Caco-2 (cell line): ENCODE data around the gene ANKRD34B. TPM values are rescaled to one million over a fixed set of nuclear protein-coding genes. Genes with fewer than 3 reads are reported as not detected.
A peak's percentile ranks its signal among the peaks of the same experiment; 100 is the strongest.

ENCODE experiments used
- BruUV-seq: library from RNA; stranded (reverse); fragments of 400-500 nt; replicated peaks from 2 replicates; lab custom pipeline; 2021; lab: Mats Ljungman, UMichigan
- CTCF ChIA-PET: fragments of 300-600 bp; sonication (Branson Sonifier 250); formaldehyde crosslinking; loops from one replicate; lab custom pipeline; 2022; ENCODE audit warnings: antibody characterized with exemption; lab: Charles Lee
- POLR2A ChIA-PET: fragments of 300-600 bp; sonication (Branson Sonifier 250); formaldehyde crosslinking; loops from one replicate; lab custom pipeline; 2022; ENCODE audit warnings: antibody characterized with exemption; lab: Charles Lee
- DNase-seq, 2 experiments: peaks; one replicate each; pipeline versions ENCODE4 v3.0.0 to v3.0.0-alpha.2; 2020 to 2022
- H3K27me3 ChIP-seq: replicated peaks from 2 replicates; pipeline ENCODE4 v1.6.0; 2011; ENCODE audit warnings: low read length; ENCODE audit not compliant: control insufficient read depth, insufficient read depth
- H3K36me3 ChIP-seq: 2 replicates; pipeline ENCODE4 v1.5.1; 2011; ENCODE audit warnings: low read length; ENCODE audit not compliant: control insufficient read depth, insufficient read depth
- H3K4me1 ChIP-seq: fragments of 250-450 bp; sonication (Bioruptor Pico); 2 replicates; pipeline ENCODE4 v1.5.1; 2020; ENCODE audit warnings: mild to moderate bottlenecking
- H3K4me3 ChIP-seq: 2 replicates; pipeline ENCODE4 v1.5.1; 2011; ENCODE audit warnings: low read depth, mild to moderate bottlenecking, control low read depth, low read length
- H3K9me3 ChIP-seq: fragments of 250-450 bp; sonication (Bioruptor Pico); 2 replicates; pipeline ENCODE4 v1.5.1; 2020; ENCODE audit warnings: mild to moderate bottlenecking, moderate library complexity
- H3K27ac Mint-ChIP-seq: one replicate; pipeline ENCODE4 v1.8.0; 2022; ENCODE audit warnings: mixed read lengths; ENCODE audit not compliant: unreplicated experiment
- H3K27me3 Mint-ChIP-seq: one replicate; pipeline ENCODE4 v1.8.0; 2022; ENCODE audit warnings: mixed read lengths; ENCODE audit not compliant: insufficient read depth, unreplicated experiment
- H3K36me3 Mint-ChIP-seq: one replicate; pipeline ENCODE4 v1.8.0; 2022; ENCODE audit warnings: mild to moderate bottlenecking, mixed read lengths; ENCODE audit not compliant: insufficient read depth, unreplicated experiment
- H3K4me1 Mint-ChIP-seq: one replicate; pipeline ENCODE4 v1.8.0; 2022; ENCODE audit warnings: low read depth, mixed read lengths; ENCODE audit not compliant: unreplicated experiment
- H3K4me3 Mint-ChIP-seq: one replicate; pipeline ENCODE4 v1.8.0; 2022; ENCODE audit warnings: mild to moderate bottlenecking, moderate library complexity, mixed read lengths; ENCODE audit not compliant: unreplicated experiment
- H3K9me3 Mint-ChIP-seq: one replicate; pipeline ENCODE4 v1.8.0; 2022; ENCODE audit warnings: mixed read lengths; ENCODE audit not compliant: unreplicated experiment
- CTCF ChIP-seq, 2 experiments: fragments of 200-600 bp in 1 of 2; IDR thresholded peaks; 1 replicate in 1 of 2; 2 replicates in 1 of 2; pipeline versions ENCODE4 v1.5.1 to v1.8.0; 2011 to 2022; ENCODE audit warnings: antibody characterized with exemption in 1 of 2, control low read depth in 1 of 2, inconsistent platforms in 1 of 2, low read depth in 1 of 2, low read length in 1 of 2, mild to moderate bottlenecking in 1 of 2, moderate library complexity in 1 of 2; ENCODE audit not compliant: insufficient read depth in 1 of 2, severe bottlenecking in 1 of 2, unreplicated experiment in 1 of 2
- intact Hi-C: fragments of 100-400 bp; cut with micrococcal nuclease; formaldehyde crosslinking; loops from one replicate; pipeline ENCODE4 v1.10.0; 2022; ENCODE audit not compliant: unreplicated experiment
- total RNA-seq: library from RNA; stranded (reverse); gene quantifications from 2 replicates; pipeline ENCODE4 v1.2.3, GENCODE V29; 2022

The ANKRD34B gene
- total RNA-seq, 1 experiment from 2014 or later, result 0.07 TPM

GRCh38 chr5:80573062-80573461 is 3.0 kb upstream of the ANKRD34B start:
- H3K4me3 ChIP-seq, result no peak overlapping the region
- Mint-ChIP-seq H3K36me3 (no peaks in the 10 kb centered on the region), H3K27ac (no peak overlapping the region), H3K27me3 (peaks cover 22% of the 10 kb centered on the region), H3K4me1 (no peaks in the 10 kb centered on the region), H3K4me3 (no peak overlapping the region), H3K9me3 (no peaks in the 10 kb centered on the region)
- no peaks in the 10 kb centered on the region for H3K36me3 ChIP-seq
- POLR2A ChIA-PET, result no interaction called here
- H3K27me3 ChIP-seq, result peaks cover 2% of the 10 kb centered on the region
- H3K4me1 ChIP-seq, result 0 out of 2 replicates have a peak, but pooled peaks cover 6% of the 10 kb centered on the region
- TF ChIP-seq CTCF (IDR thresholded peaks at IDR 0.05; ENCODE audit: insufficient read depth in 1 of 2, low read depth in 1 of 2, low read length in 1 of 2, severe bottlenecking in 1 of 2, unreplicated experiment in 1 of 2), result no peak
- no peak for DNase-seq
- CTCF ChIA-PET, result no interaction called here
- H3K9me3 ChIP-seq, result 0 out of 2 replicates have a peak, but pooled peaks cover 3% of the 10 kb centered on the region
- intact Hi-C loops, result no loop called here
- BruUV-seq, result no TSS peak

GRCh38 chr5:80569086-80569960 is 757 bp downstream of the ANKRD34B start:
- Mint-ChIP-seq H3K27ac (no peak overlapping the region), H3K4me1 (no peaks in the 10 kb centered on the region), H3K4me3 (peak overlapping the region; percentile 70), H3K36me3 (no peaks in the 10 kb centered on the region), H3K27me3 (peaks cover 29% of the 10 kb centered on the region), H3K9me3 (no peaks in the 10 kb centered on the region)
- Histone ChIP-seq H3K9me3 (0 out of 2 replicates have a peak, but pooled peaks cover 3% of the 10 kb centered on the region), H3K4me3 (peak overlapping the region; percentile 39), H3K36me3 (no peaks in the 10 kb centered on the region), H3K27me3 (peaks cover 2% of the 10 kb centered on the region), H3K4me1 (0 out of 2 replicates have a peak, but pooled peaks cover 6% of the 10 kb centered on the region)
- DNase-seq, result peak in 1 of 2 experiments; percentile 26
- ChIA-PET CTCF (interaction anchor here (0.9 kb wide), 1 partner anchor 88 kb away, joined by 3 read pairs; no protein-coding TSS in a partner anchor), POLR2A (no interaction called here)
- no peak for TF ChIP-seq CTCF (IDR thresholded peaks at IDR 0.05; ENCODE audit: insufficient read depth in 1 of 2, low read depth in 1 of 2, low read length in 1 of 2, severe bottlenecking in 1 of 2, unreplicated experiment in 1 of 2)
- intact Hi-C loops, result loop anchor here (10.0 kb wide), 1 partner anchor 85 kb away; the partner anchor contains the start of gene FAM151B
- no TSS peak for BruUV-seq

GRCh38 chr5:80568251-80568650 is 1.8 kb downstream of the ANKRD34B start:
- BruUV-seq, result no TSS peak
- no peak for DNase-seq
- no peaks in the 10 kb centered on the region for H3K9me3 Mint-ChIP-seq
- Histone ChIP-seq H3K36me3 (no peaks in the 10 kb centered on the region), H3K4me3 (no peak overlapping the region), H3K27me3 (peaks cover 2% of the 10 kb centered on the region), H3K9me3 (0 out of 2 replicates have a peak, but pooled peaks cover 3% of the 10 kb centered on the region), H3K4me1 (0 out of 2 replicates have a peak, but pooled peaks cover 6% of the 10 kb centered on the region)
- intact Hi-C loops, result loop anchor here (10.0 kb wide), 1 partner anchor 83 kb away; the partner anchor contains the start of gene FAM151B
- no peaks in the 10 kb centered on the region for H3K4me1 Mint-ChIP-seq
- POLR2A ChIA-PET, result no interaction called here
- H3K4me3 Mint-ChIP-seq, result no peak overlapping the region
- H3K27ac Mint-ChIP-seq, result no peak overlapping the region
- H3K36me3 Mint-ChIP-seq, result no peaks in the 10 kb centered on the region
- H3K27me3 Mint-ChIP-seq, result peaks cover 34% of the 10 kb centered on the region
- CTCF ChIA-PET, result interaction anchor here (0.9 kb wide), 1 partner anchor 87 kb away, joined by 3 read pairs; no protein-coding TSS in a partner anchor
- no peak for TF ChIP-seq CTCF (IDR thresholded peaks at IDR 0.05; ENCODE audit: insufficient read depth in 1 of 2, low read depth in 1 of 2, low read length in 1 of 2, severe bottlenecking in 1 of 2, unreplicated experiment in 1 of 2)
